RWPE2 (cell line): ENCODE measurements around the gene CCDC169.

Source experiments
- ATAC-seq: fragments of 200-7000 bp; cut with Tn5 transposase; 3 replicates; pipeline ENCODE4 v1.9.1; 2021; ENCODE audit warnings: low read depth
- DNase-seq: peaks from one replicate; pipeline ENCODE4 v3.0.0-alpha.2; 2020; ENCODE audit warnings: low spot score
- H3K27ac ChIP-seq: fragments of 450-650 bp; 2 replicates; pipeline ENCODE4 v1.5.1; 2017; ENCODE audit warnings: mild to moderate bottlenecking; ENCODE audit not compliant: poor library complexity, severe bottlenecking
- H3K27me3 ChIP-seq: fragments of 250-450 bp; sonication (Bioruptor Pico); 2 replicates; pipeline ENCODE4 v1.5.1; 2021; ENCODE audit warnings: mild to moderate bottlenecking, moderate library complexity; ENCODE audit not compliant: insufficient read depth, poor library complexity, severe bottlenecking
- H3K36me3 ChIP-seq: fragments of 250-450 bp; sonication (Bioruptor Pico); 2 replicates; pipeline ENCODE4 v1.5.1; 2020; ENCODE audit warnings: low read depth, mild to moderate bottlenecking, moderate library complexity
- H3K4me1 ChIP-seq: fragments of 250-450 bp; sonication (Bioruptor Pico); 2 replicates; pipeline ENCODE4 v1.5.1; 2021; ENCODE audit warnings: mild to moderate bottlenecking, moderate library complexity; ENCODE audit not compliant: insufficient read depth, poor library complexity, severe bottlenecking
- H3K4me3 ChIP-seq: fragments of 250-450 bp; sonication (Bioruptor Pico); 2 replicates; pipeline ENCODE4 v1.5.1; 2021; ENCODE audit warnings: mild to moderate bottlenecking, moderate library complexity; ENCODE audit not compliant: severe bottlenecking
- H3K9me3 ChIP-seq: fragments of 250-450 bp; sonication (Bioruptor Pico); 2 replicates; pipeline ENCODE4 v1.5.1; 2021; ENCODE audit warnings: mild to moderate bottlenecking, moderate library complexity; ENCODE audit not compliant: severe bottlenecking
- CTCF ChIP-seq: fragments of 450-650 bp; IDR thresholded peaks from one replicate; pipeline ENCODE4 v1.5.1; 2017; ENCODE audit warnings: mild to moderate bottlenecking, moderate library complexity; ENCODE audit not compliant: poor library complexity, severe bottlenecking

CCDC169 gene

GRCh38 chr13:36297366-36298338 lies at the start of gene CCDC169:
TSS of gene CCDC169 (minus strand) at chr13:36297814. CDS start at chr13:36297719, 95 bp downstream.
- no peaks in the 10 kb centered on the region for H3K4me1 ChIP-seq
- H3K27me3 ChIP-seq = no peaks in the 10 kb centered on the region
- ATAC-seq (peak; percentile 74), DNase-seq (peak; percentile 54)
- H3K4me3 ChIP-seq = peak within 1 kb of the TSS; percentile 41
- no peaks in the 10 kb centered on the region for H3K9me3 ChIP-seq
- TF ChIP-seq CTCF = no peak
- H3K27ac ChIP-seq = no peak within 1 kb of the TSS
- H3K36me3 ChIP-seq = no peaks in the 10 kb centered on the region

- Histone ChIP-seq H3K27me3 (no peaks in the 10 kb centered on the region), H3K4me1 (peaks cover 30% of the 10 kb centered on the region), H3K36me3 (0 out of 2 replicates have a peak, but pooled peaks cover 3% of the 10 kb centered on the region), H3K9me3 (no peaks in the 10 kb centered on the region), H3K27ac (peak within 1 kb of the TSS; percentile 85), H3K4me3 (peak within 1 kb of the TSS; percentile 60)
- peak; percentile 94 for TF ChIP-seq CTCF
- ATAC-seq = peak; percentile 84
- peak; percentile 71 for DNase-seq
Observed at GRCh38 chr13:36346222-36347083, 48.8 kb upstream of the CCDC169 start, which contains the start of gene SPART. TSS of gene SPART (minus strand) at chr13:36346394. CDS start at chr13:36335830, 10,564 bp downstream.

- H3K27ac ChIP-seq = peak overlapping the region; percentile 85
- H3K4me1 ChIP-seq = peaks cover 30% of the 10 kb centered on the region
- no peak for DNase-seq
- 0 out of 2 replicates have a peak, but pooled peaks cover 3% of the 10 kb centered on the region for H3K36me3 ChIP-seq
- H3K9me3 ChIP-seq = no peaks in the 10 kb centered on the region
- TF ChIP-seq CTCF = no peak
- peak; percentile 44 for ATAC-seq
- H3K4me3 ChIP-seq = peak overlapping the region; percentile 60
- H3K27me3 ChIP-seq = no peaks in the 10 kb centered on the region
Observed at GRCh38 chr13:36345438-36346221, 48.0 kb upstream of the CCDC169 start.

- Histone ChIP-seq H3K9me3 (no peaks in the 10 kb centered on the region), H3K4me3 (peak overlapping the region; percentile 60), H3K36me3 (0 out of 2 replicates have a peak, but pooled peaks cover 3% of the 10 kb centered on the region), H3K4me1 (peaks cover 37% of the 10 kb centered on the region), H3K27ac (peak overlapping the region; percentile 85), H3K27me3 (no peaks in the 10 kb centered on the region)
- no peak for TF ChIP-seq CTCF
- ATAC-seq (no peak), DNase-seq (no peak)
Observed at GRCh38 chr13:36344886-36345437, 47.3 kb upstream of the CCDC169 start.
